GM19240 (cell line): ENCODE data around the gene DISP2.
A peak's percentile ranks its signal among the peaks of the same experiment; 100 is the strongest.

Experiments
- DNase-seq: peaks from one replicate; pipeline ENCODE4 v3.0.0; 2011; ENCODE audit warnings: low spot score; ENCODE audit not compliant: insufficient read length

Gene DISP2

GRCh38 chr15:40421246-40422157, 63.5 kb downstream of the DISP2 start:
- peak; percentile 90 for DNase-seq

GRCh38 chr15:40424483-40425115, 66.6 kb downstream of the DISP2 start:
- DNase-seq = no peak

GRCh38 chr15:40425681-40426080, 67.7 kb downstream of the DISP2 start:
- no peak for DNase-seq

GRCh38 chr15:40427188-40427587, 69.2 kb downstream of the DISP2 start:
- DNase-seq = no peak

GRCh38 chr15:40428185-40428584, 70.2 kb downstream of the DISP2 start:
- DNase-seq = no peak
